Natural killer cell treated with Interleukin-12 subunit alpha and Interleukin-12 subunit beta and Interleukin-15 and Interleukin-18, amount 100 ng/mL, for 72 hours (primary cell): Measurements from ENCODE around the gene BMAL2. TPM values are rescaled to one million over a fixed set of nuclear protein-coding genes. Genes with fewer than 3 reads are reported as not detected.

Experiments
- ATAC-seq, 2 donors: fragments of 150-1000 bp; cut with Tn5 transposase in 1 of 2; sonication (Bioruptor Pico), chemical (Tn5 transposase) in 1 of 2; 2 replicates each; pipeline ENCODE4 v1.10.0; 2021
- DNase-seq: peaks from one replicate; pipeline ENCODE4 v3.0.0; 2022; ENCODE audit warnings: low spot score
- H3K27ac Mint-ChIP-seq, 2 donors: 1 replicate in 1 of 2; 2 replicates in 1 of 2; pipeline ENCODE4 v1.8.0; 2022; ENCODE audit warnings: mixed read lengths in 2 of 2, mild to moderate bottlenecking in 1 of 2, moderate library complexity in 1 of 2
- H3K27me3 Mint-ChIP-seq, 2 donors: 1 replicate in 1 of 2; 2 replicates in 1 of 2; pipeline ENCODE4 v1.8.0; 2022; ENCODE audit warnings: mixed read lengths in 2 of 2
- H3K36me3 Mint-ChIP-seq: one replicate; pipeline ENCODE4 v1.8.0; 2022; ENCODE audit warnings: mixed read lengths
- H3K4me1 Mint-ChIP-seq, 2 donors: 1 replicate in 1 of 2; 2 replicates in 1 of 2; pipeline ENCODE4 v1.8.0; 2022; ENCODE audit warnings: low read depth in 2 of 2, mixed read lengths in 2 of 2, mild to moderate bottlenecking in 1 of 2
- H3K4me3 Mint-ChIP-seq: one replicate; pipeline ENCODE4 v1.8.0; 2022; ENCODE audit warnings: mixed read lengths
- H3K9me3 Mint-ChIP-seq: 2 replicates; pipeline ENCODE4 v1.8.0; 2022; ENCODE audit warnings: mixed read lengths
- total RNA-seq, 2 donors: library from RNA; stranded (reverse); gene quantifications; one replicate each; pipeline ENCODE4 v1.2.3, GENCODE V29; 2022

BMAL2 gene
- total RNA-seq, 2 donors from 2014 or later, result 26.0 to 34.1 TPM

GRCh38 chr12:27304856-27305255, 27.8 kb upstream of the BMAL2 start:
- peaks cover 10% of the 10 kb centered on the region for H3K36me3 Mint-ChIP-seq
- no peak overlapping the region for H3K4me3 Mint-ChIP-seq
- H3K27ac Mint-ChIP-seq, result no peak overlapping the region
- no peak for ATAC-seq
- no peak for DNase-seq
- H3K4me1 Mint-ChIP-seq, result no peaks in the 10 kb centered on the region
- H3K27me3 Mint-ChIP-seq, result no peaks in the 10 kb centered on the region
- no peaks in the 10 kb centered on the region for H3K9me3 Mint-ChIP-seq

DNA sequence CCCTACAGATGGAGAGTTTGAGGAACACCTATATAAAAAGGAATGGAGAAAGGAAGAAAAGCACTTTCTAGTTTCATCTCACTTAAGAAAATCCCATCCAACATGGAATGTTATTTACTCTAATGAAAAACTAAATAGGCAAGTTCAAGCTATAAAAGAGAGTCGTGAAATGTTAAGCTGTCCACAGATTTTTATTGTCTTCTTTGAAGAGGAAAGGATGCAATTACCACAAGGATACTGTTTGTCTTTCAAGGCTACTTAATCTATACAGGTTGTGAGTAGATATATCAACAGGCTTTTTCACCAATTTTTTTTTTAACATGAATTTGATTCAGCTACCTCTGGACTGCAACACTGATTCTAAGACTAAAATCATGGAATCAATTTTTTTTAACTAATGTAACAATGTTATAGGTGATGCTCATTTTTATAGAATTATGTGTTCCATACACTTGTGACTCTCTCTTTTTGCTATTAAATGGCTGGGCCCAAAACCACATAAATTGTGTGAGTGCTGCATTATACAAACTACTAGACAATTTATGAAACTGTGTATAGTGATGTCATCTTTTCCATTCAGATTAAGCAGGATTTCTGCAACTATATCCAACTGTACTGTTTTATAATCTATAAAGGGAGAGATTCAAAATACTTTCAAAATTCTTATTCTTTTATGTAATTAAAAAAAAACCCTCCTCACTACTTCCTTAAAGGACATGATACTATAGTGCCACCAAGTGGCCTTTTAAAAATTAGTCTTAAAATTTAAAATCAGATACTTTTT, 26.8 kb upstream of the BMAL2 start:
- Mint-ChIP-seq H3K27me3 (no peaks in the 10 kb centered on the region), H3K9me3 (no peaks in the 10 kb centered on the region), H3K36me3 (peaks cover 14% of the 10 kb centered on the region), H3K4me3 (no peak overlapping the region), H3K27ac (no peak overlapping the region), H3K4me1 (no peaks in the 10 kb centered on the region)
- ATAC-seq (no peak), DNase-seq (no peak)

DNA sequence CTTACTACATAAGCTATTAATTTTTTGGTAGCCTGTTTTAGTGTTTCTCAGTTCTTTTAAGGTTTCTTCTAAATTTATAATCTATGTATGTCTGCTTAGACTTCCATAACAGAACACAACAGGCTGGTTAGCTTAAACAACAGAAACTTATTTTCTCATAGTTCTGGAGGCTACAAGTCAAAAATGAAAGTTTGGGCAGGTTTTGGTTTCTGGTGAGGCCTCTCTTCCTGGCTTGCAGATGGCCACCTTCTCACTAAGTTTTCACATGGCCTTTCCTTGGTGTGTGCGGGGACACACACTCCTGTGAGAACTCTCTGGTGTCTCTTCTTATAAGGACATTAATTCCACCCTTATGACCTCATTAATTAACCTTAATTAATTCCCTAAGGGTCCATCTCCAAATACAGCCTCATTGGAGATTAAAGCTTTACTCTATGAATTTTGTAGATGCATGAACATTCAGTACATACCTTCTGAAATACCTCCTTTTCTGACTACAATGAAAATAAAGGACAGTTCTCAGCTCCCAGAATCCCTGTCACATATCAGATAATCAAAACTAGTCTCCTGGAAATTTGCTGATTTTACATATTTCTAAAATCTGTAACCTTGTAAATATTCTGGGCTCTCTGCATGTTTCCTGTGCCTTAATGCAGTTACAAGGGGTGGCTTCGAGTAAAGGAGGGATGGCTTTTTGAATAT, 23.2 kb upstream of the BMAL2 start:
- Mint-ChIP-seq H3K36me3 (peaks cover 10% of the 10 kb centered on the region), H3K27ac (no peak overlapping the region)

DNA sequence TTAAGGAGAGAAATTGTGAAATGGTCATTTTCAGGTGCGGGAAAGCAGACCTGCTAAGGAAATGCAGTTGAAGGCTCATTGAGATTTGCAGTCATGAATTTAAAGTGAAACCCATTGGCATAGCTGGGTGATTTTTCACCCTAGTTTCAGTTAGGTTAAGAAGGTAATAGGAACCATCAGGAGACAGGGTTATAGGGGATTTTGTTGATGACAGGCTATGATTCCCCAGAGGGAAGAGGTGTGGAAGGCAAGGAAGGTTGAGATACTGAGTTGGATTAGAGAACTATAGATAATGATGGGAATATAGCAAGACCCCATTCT, 22.7 kb upstream of the BMAL2 start:
- H3K4me1 Mint-ChIP-seq, result no peaks in the 10 kb centered on the region
- H3K9me3 Mint-ChIP-seq, result no peaks in the 10 kb centered on the region
- DNase-seq (no peak), ATAC-seq (no peak)
- no peak overlapping the region for H3K27ac Mint-ChIP-seq
- H3K36me3 Mint-ChIP-seq, result peaks cover 10% of the 10 kb centered on the region
- no peaks in the 10 kb centered on the region for H3K27me3 Mint-ChIP-seq
- no peak overlapping the region for H3K4me3 Mint-ChIP-seq

More for the DNA sequence above, 23.2 kb upstream of the BMAL2 start:
- DNase-seq, result no peak
- H3K27me3 Mint-ChIP-seq, result no peaks in the 10 kb centered on the region
- no peaks in the 10 kb centered on the region for H3K4me1 Mint-ChIP-seq
- H3K4me3 Mint-ChIP-seq, result no peak overlapping the region
- no peaks in the 10 kb centered on the region for H3K9me3 Mint-ChIP-seq
- ATAC-seq, result no peak

DNA sequence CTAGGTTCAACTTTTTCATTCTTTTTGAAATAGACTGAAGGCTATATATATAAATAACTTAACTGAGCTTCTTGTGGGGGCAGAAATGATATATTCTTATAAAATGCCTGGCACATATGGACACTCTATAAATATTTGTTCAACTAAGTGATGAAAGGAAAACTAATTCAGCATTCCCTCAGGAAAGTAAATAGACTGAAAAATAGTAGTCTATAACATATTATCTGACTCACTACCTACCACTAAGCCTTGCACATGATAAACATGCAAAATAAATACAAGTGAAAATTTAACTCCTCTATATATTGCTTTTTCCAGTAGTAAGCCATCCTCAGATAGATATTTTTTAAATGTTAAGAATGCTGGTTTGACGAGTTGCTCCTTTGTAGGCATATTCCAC, 15.7 kb upstream of the BMAL2 start:
- DNase-seq (no peak), ATAC-seq (no peak)
- no peaks in the 10 kb centered on the region for H3K4me1 Mint-ChIP-seq
- no peak overlapping the region for H3K27ac Mint-ChIP-seq
- H3K9me3 Mint-ChIP-seq, result no peaks in the 10 kb centered on the region
- no peak overlapping the region for H3K4me3 Mint-ChIP-seq
- no peaks in the 10 kb centered on the region for H3K27me3 Mint-ChIP-seq
- H3K36me3 Mint-ChIP-seq, result peaks cover 5% of the 10 kb centered on the region

DNA sequence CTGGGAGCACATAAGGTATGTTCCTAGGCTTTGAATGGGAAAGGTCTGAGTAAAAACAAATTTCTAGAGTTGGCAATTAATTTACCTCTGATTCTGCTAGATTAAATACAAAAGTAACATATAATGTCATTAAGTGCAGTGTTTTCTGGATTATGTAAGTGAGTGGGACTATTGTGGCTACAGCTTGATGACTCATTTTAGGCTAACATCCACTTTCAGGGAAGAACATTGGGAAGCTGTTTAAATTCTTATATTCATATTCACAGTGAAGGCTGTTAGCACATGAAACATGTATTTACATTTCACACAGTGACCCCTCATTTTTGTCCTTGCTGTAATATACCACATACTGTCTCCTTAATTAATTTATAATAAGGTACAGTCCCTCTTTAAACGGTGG, 13.2 kb upstream of the BMAL2 start:
- Mint-ChIP-seq H3K27me3 (no peaks in the 10 kb centered on the region), H3K4me3 (no peak overlapping the region), H3K36me3 (peaks cover 5% of the 10 kb centered on the region), H3K4me1 (no peaks in the 10 kb centered on the region), H3K9me3 (no peaks in the 10 kb centered on the region), H3K27ac (no peak overlapping the region)
- ATAC-seq, result no peak
- no peak for DNase-seq

DNA sequence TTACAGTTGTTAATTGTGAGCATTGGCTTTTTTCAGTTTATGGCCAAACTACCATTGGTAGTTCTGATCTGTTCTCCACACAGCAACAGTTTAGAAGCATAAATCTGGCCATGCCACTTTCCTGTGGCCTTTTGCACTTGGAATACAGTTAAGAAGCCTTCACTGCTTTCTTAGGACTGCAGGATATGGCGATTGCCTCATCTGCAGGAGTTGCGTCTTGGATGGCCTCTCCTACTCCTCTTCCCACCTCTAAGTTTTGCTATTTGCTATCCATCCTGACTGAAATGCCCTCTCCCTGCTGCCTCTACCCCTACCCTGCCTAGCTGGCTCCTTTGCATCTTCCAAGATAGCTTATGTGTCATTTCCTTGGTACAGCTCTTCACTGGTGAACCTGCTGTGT, 12.8 kb upstream of the BMAL2 start:
- Mint-ChIP-seq H3K9me3 (no peaks in the 10 kb centered on the region), H3K36me3 (peaks cover 5% of the 10 kb centered on the region), H3K4me3 (no peak overlapping the region), H3K27me3 (no peaks in the 10 kb centered on the region), H3K4me1 (no peaks in the 10 kb centered on the region), H3K27ac (no peak overlapping the region)
- ATAC-seq (no peak), DNase-seq (no peak)

- Mint-ChIP-seq H3K9me3 (no peaks in the 10 kb centered on the region), H3K4me1 (no peaks in the 10 kb centered on the region), H3K4me3 (no peak overlapping the region), H3K27me3 (no peaks in the 10 kb centered on the region), H3K27ac (no peak overlapping the region), H3K36me3 (no peaks in the 10 kb centered on the region)
- ATAC-seq, result no peak
- DNase-seq, result no peak
These were observed 8.1 kb upstream of the BMAL2 start for GRCh38 chr12:27324530-27324929.

GRCh38 chr12:27330846-27331245, 1.8 kb upstream of the BMAL2 start:
- peaks cover 7% of the 10 kb centered on the region for H3K36me3 Mint-ChIP-seq
- DNase-seq, result no peak
- H3K4me3 Mint-ChIP-seq, result peak overlapping the region; percentile 74
- H3K4me1 Mint-ChIP-seq, result peaks cover 38 to 41% of the 10 kb centered on the region in 2 donors
- peak overlapping the region; percentile 77 to 96 for H3K27ac Mint-ChIP-seq
- no peaks in the 10 kb centered on the region for H3K9me3 Mint-ChIP-seq
- no peak for ATAC-seq
- peaks cover 13 to 24% of the 10 kb centered on the region in 2 donors for H3K27me3 Mint-ChIP-seq

- Mint-ChIP-seq H3K27ac (peak overlapping the region; percentile 77 to 96), H3K36me3 (peaks cover 7% of the 10 kb centered on the region), H3K27me3 (peaks cover 13 to 24% of the 10 kb centered on the region in 2 donors), H3K4me1 (peaks cover 38 to 41% of the 10 kb centered on the region in 2 donors), H3K4me3 (peak overlapping the region; percentile 74), H3K9me3 (no peaks in the 10 kb centered on the region)
- DNase-seq, result peak; percentile 70
- peak; percentile 82 for ATAC-seq
These were observed 1.2 kb upstream of the BMAL2 start for GRCh38 chr12:27331291-27331926.

DNA sequence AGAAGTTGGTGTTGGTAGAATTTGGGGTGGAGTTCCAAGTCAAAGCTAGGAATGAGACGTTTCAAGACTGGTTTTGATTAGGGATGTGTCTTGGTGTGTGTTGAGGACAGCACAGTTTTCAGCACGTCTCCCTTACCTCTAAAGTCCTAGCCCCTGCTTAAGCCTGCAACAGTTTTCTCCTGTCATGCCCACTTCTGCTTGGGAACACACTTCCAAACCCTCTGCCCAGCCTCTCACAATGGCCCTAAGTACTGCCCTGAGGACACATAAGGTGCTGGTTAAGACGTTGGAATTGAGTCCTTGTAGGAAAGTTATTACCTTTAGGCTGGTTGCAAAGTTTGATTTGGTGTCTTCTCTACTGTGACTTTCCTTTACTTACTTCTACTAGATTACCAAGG, 710 bp upstream of the BMAL2 start:
- H3K36me3 Mint-ChIP-seq, result peaks cover 7% of the 10 kb centered on the region
- no peaks in the 10 kb centered on the region for H3K9me3 Mint-ChIP-seq
- peak overlapping the region; percentile 77 to 96 for H3K27ac Mint-ChIP-seq
- H3K4me1 Mint-ChIP-seq, result peaks cover 38 to 41% of the 10 kb centered on the region in 2 donors
- DNase-seq (no peak), ATAC-seq (no peak)
- peak overlapping the region; percentile 74 for H3K4me3 Mint-ChIP-seq
- H3K27me3 Mint-ChIP-seq, result peaks cover 13 to 24% of the 10 kb centered on the region in 2 donors

DNA sequence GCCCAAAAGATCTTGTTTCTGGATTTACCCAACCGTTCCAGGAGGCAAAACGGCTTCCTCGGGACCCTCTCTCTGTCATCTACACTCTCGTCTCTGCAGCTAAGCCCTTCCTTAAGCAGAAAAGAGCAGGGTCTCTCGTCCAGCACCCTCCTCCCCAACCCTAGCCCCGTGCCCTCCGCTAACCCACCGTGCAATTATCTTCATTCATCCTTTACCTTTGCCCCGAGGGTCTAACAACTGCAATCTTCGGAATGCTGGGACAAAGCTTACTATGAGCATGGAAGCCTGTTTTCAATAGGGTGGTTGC, 276 bp upstream of the BMAL2 start:
- Mint-ChIP-seq H3K27me3 (peaks cover 14 to 24% of the 10 kb centered on the region in 2 donors), H3K9me3 (no peaks in the 10 kb centered on the region), H3K4me3 (peak overlapping the region; percentile 74), H3K27ac (peak overlapping the region; percentile 77 to 96), H3K36me3 (peaks cover 7% of the 10 kb centered on the region), H3K4me1 (peaks cover 40 to 41% of the 10 kb centered on the region in 2 donors)
- no peak for DNase-seq
- ATAC-seq, result no peak

- H3K27ac Mint-ChIP-seq, result peak overlapping the region; percentile 89 to 91
- peaks cover 18 to 24% of the 10 kb centered on the region in 2 donors for H3K27me3 Mint-ChIP-seq
- peaks cover 7% of the 10 kb centered on the region for H3K36me3 Mint-ChIP-seq
- H3K4me3 Mint-ChIP-seq, result peak overlapping the region; percentile 98
- H3K4me1 Mint-ChIP-seq, result peaks cover 41 to 45% of the 10 kb centered on the region in 2 donors
- ATAC-seq (peak; percentile 75 to 84), DNase-seq (peak; percentile 73)
- no peaks in the 10 kb centered on the region for H3K9me3 Mint-ChIP-seq
These were observed 870 bp downstream of the BMAL2 start for GRCh38 chr12:27333403-27334009.
